H9 (cell line): ENCODE results near the gene MRPL23. TPM values are rescaled to one million over a fixed set of nuclear protein-coding genes. Genes with fewer than 3 reads are reported as not detected.

ENCODE experiments used
- DNase-seq: peaks from one replicate; pipeline ENCODE4 v3.0.0-alpha.2; 2017
- H2AFZ ChIP-seq: one replicate; pipeline ENCODE4 v1.6.1; 2013; ENCODE audit warnings: mild to moderate bottlenecking, low read length, control low read depth, moderate library complexity
- H2AK5ac ChIP-seq: 2 replicates; pipeline ENCODE4 v1.6.1; 2013; ENCODE audit warnings: low read length, control low read depth, mixed read lengths; ENCODE audit not compliant: insufficient read length
- H2BK120ac ChIP-seq: one replicate; pipeline ENCODE4 v1.6.1; 2013; ENCODE audit warnings: low read depth, mild to moderate bottlenecking, low read length, control low read depth, inconsistent platforms; ENCODE audit not compliant: poor library complexity, severe bottlenecking
- H2BK12ac ChIP-seq: 2 replicates; pipeline ENCODE4 v1.6.1; 2013; ENCODE audit warnings: low read length, control low read depth, mixed read lengths, low read depth; ENCODE audit not compliant: insufficient read length
- H2BK15ac ChIP-seq: 2 replicates; pipeline ENCODE4 v1.6.1; 2013; ENCODE audit warnings: low read depth, low read length, control low read depth
- H2BK20ac ChIP-seq: one replicate; pipeline ENCODE4 v1.6.1; 2013; ENCODE audit warnings: low read depth, mild to moderate bottlenecking, low read length, control low read depth, inconsistent platforms; ENCODE audit not compliant: poor library complexity, severe bottlenecking
- H2BK5ac ChIP-seq: 2 replicates; pipeline ENCODE4 v1.6.1; 2013; ENCODE audit warnings: low read length, control low read depth, mixed read lengths; ENCODE audit not compliant: insufficient read length
- H3K14ac ChIP-seq: 2 replicates; pipeline ENCODE4 v1.6.1; 2013; ENCODE audit warnings: low read length, control low read depth; ENCODE audit not compliant: insufficient read depth
- H3K18ac ChIP-seq: 2 replicates; pipeline ENCODE4 v1.6.1; 2013; ENCODE audit warnings: low read depth, mild to moderate bottlenecking, mixed read lengths, low read length, control low read depth; ENCODE audit not compliant: insufficient read length
- H3K23ac ChIP-seq: 2 replicates; pipeline ENCODE4 v1.6.1; 2013; ENCODE audit warnings: low read length, control low read depth, mixed read lengths, low read depth; ENCODE audit not compliant: insufficient read length
- H3K23me2 ChIP-seq: 2 replicates; pipeline ENCODE4 v1.6.1; 2013; ENCODE audit warnings: low read depth, mild to moderate bottlenecking, mixed read lengths, low read length, control low read depth; ENCODE audit not compliant: insufficient read length, poor library complexity, severe bottlenecking
- H3K27ac ChIP-seq: 2 replicates; pipeline ENCODE4 v1.5.1; 2013; ENCODE audit warnings: low read length, control low read depth, mixed read lengths, low read depth; ENCODE audit not compliant: insufficient read length
- H3K27me3 ChIP-seq: 2 replicates; pipeline ENCODE4 v1.6.1; 2013; ENCODE audit warnings: low read length, control low read depth, inconsistent platforms; ENCODE audit not compliant: insufficient read depth
- H3K4ac ChIP-seq: 2 replicates; pipeline ENCODE4 v1.6.1; 2013; ENCODE audit warnings: low read depth, mild to moderate bottlenecking, control low read depth, inconsistent platforms, low read length, moderate library complexity
- H3K4me1 ChIP-seq: 2 replicates; pipeline ENCODE4 v1.6.1; 2013; ENCODE audit warnings: low read length, control low read depth, inconsistent platforms; ENCODE audit not compliant: insufficient read depth
- H3K4me2 ChIP-seq: 2 replicates; pipeline ENCODE4 v1.6.1; 2013; ENCODE audit warnings: low read length, control low read depth, mixed read lengths; ENCODE audit not compliant: insufficient read length, insufficient read depth
- H3K56ac ChIP-seq: 2 replicates; pipeline ENCODE4 v1.6.1; 2013; ENCODE audit warnings: low read depth, mild to moderate bottlenecking, mixed read lengths, low read length, control low read depth; ENCODE audit not compliant: insufficient read length
- H3K79me1 ChIP-seq: 2 replicates; pipeline ENCODE4 v1.6.1; 2013; ENCODE audit warnings: low read depth, mild to moderate bottlenecking, moderate library complexity, low read length, control low read depth, inconsistent platforms; ENCODE audit not compliant: insufficient read depth, poor library complexity, severe bottlenecking
- H3K79me2 ChIP-seq: 2 replicates; pipeline ENCODE4 v1.6.1; 2013; ENCODE audit warnings: low read length, control low read depth, inconsistent platforms; ENCODE audit not compliant: insufficient read depth
- H3K9ac ChIP-seq: 2 replicates; pipeline ENCODE4 v1.6.1; 2013; ENCODE audit warnings: low read length, control low read depth, mixed read lengths; ENCODE audit not compliant: insufficient read length; ENCODE audit errors: extremely low read depth
- H3K9me3 ChIP-seq: one replicate; pipeline ENCODE4 v1.6.1; 2013; ENCODE audit warnings: low read depth, low read length, inconsistent platforms; ENCODE audit not compliant: control insufficient read depth
- H3T11ph ChIP-seq: one replicate; pipeline ENCODE4 v1.6.1; 2013; ENCODE audit warnings: mild to moderate bottlenecking, low read length, control low read depth, inconsistent platforms
- H4K20me1 ChIP-seq: one replicate; pipeline ENCODE4 v1.6.1; 2013; ENCODE audit not compliant: control insufficient read depth, insufficient read length, insufficient read depth
- H4K5ac ChIP-seq: 2 replicates; pipeline ENCODE4 v1.6.1; 2013; ENCODE audit warnings: low read depth, mild to moderate bottlenecking, mixed read lengths, low read length, control low read depth; ENCODE audit not compliant: insufficient read length
- H4K8ac ChIP-seq: replicated peaks from 2 replicates; pipeline ENCODE4 v1.6.1; 2013; ENCODE audit warnings: low read length, control low read depth, mixed read lengths, low read depth; ENCODE audit not compliant: insufficient read length
- H4K91ac ChIP-seq: 2 replicates; pipeline ENCODE4 v1.6.1; 2013; ENCODE audit warnings: low read depth, mild to moderate bottlenecking, moderate library complexity, mixed read lengths, low read length, control low read depth; ENCODE audit not compliant: insufficient read length
- H3K27ac Mint-ChIP-seq, 3 experiments: 2 replicates in 2 of 3; 3 replicates in 1 of 3; pipeline ENCODE4 v1.8.0; 2020 to 2021; ENCODE audit warnings: mixed read lengths in 3 of 3, mild to moderate bottlenecking in 1 of 3, moderate library complexity in 1 of 3
- H3K27me3 Mint-ChIP-seq: 2 replicates; pipeline ENCODE4 v1.8.0; 2021; ENCODE audit warnings: low read depth, mild to moderate bottlenecking, moderate library complexity, mixed read lengths
- H3K36me3 Mint-ChIP-seq, 3 experiments: 2 replicates in 2 of 3; 3 replicates in 1 of 3; pipeline ENCODE4 v1.8.0; 2020 to 2021; ENCODE audit warnings: low read depth in 3 of 3, mixed read lengths in 3 of 3; ENCODE audit not compliant: insufficient read depth in 1 of 3
- H3K4me1 Mint-ChIP-seq, 2 experiments: 2 replicates each; pipeline ENCODE4 v1.8.0; 2020; ENCODE audit warnings: mixed read lengths in 2 of 2
- H3K4me3 Mint-ChIP-seq, 2 experiments: 2 replicates in 1 of 2; 3 replicates in 1 of 2; pipeline ENCODE4 v1.8.0; 2020 to 2021; ENCODE audit warnings: mild to moderate bottlenecking in 2 of 2, mixed read lengths in 2 of 2, moderate library complexity in 1 of 2
- H3K9me3 Mint-ChIP-seq, 2 experiments: 2 replicates in 1 of 2; 3 replicates in 1 of 2; pipeline ENCODE4 v1.8.0; 2020; ENCODE audit warnings: mild to moderate bottlenecking in 2 of 2, mixed read lengths in 2 of 2, moderate library complexity in 1 of 2
- CTCF ChIP-seq: fragments of 200-600 bp; sonication (generic); conservative IDR thresholded peaks from 3 replicates; pipeline ENCODE4 v1.8.0; 2021; ENCODE audit warnings: antibody characterized with exemption, mild to moderate bottlenecking
- whole genome bisulfite sequencing: extraction: QIAGEN DNeasy Blood & Tissue Kit; methylation state at CpG from one replicate; pipeline ENCODE4 v1.1.7; 2013; ENCODE audit warnings: missing lambda C conversion rate, low lambda C conversion rate, mixed read lengths; ENCODE audit not compliant: insufficient read length; ENCODE audit errors: extremely low coverage; 5-methylcytosine and 5-hydroxymethylcytosine counted together
- total RNA-seq: library from RNA; stranded (reverse); gene quantifications from 2 replicates; pipeline ENCODE4 v1.2.1, GENCODE V29; 2021

Gene MRPL23
- total RNA-seq, 1 experiment from 2014 or later, result 67.3 TPM

GRCh38 chr11:1978720-1979473 lies 31.8 kb downstream of the MRPL23 start:
- Histone ChIP-seq H2BK12ac (no peak overlapping the region), H3K4me2 (no peak overlapping the region), H2BK5ac (no peak overlapping the region), H3K14ac (no peak overlapping the region), H3K18ac (no peak overlapping the region), H4K91ac (no peak overlapping the region), H3K9me3 (no peaks in the 10 kb centered on the region), H2BK15ac (no peak overlapping the region), H3K4me1 (no peaks in the 10 kb centered on the region), H2AK5ac (no peak overlapping the region), H3K79me1 (no peaks in the 10 kb centered on the region), H3K4ac (no peak overlapping the region), H2BK120ac (no peak overlapping the region), H3K9ac (no peak overlapping the region), H4K5ac (no peak overlapping the region), H3K27me3 (no peaks in the 10 kb centered on the region), H4K20me1 (no peaks in the 10 kb centered on the region), H2BK20ac (no peak overlapping the region), H3K56ac (no peak overlapping the region), H3K23me2 (no peaks in the 10 kb centered on the region), H3T11ph (no peak overlapping the region), H3K27ac (no peak overlapping the region), H3K23ac (no peak overlapping the region), H2AFZ (no peak overlapping the region), H3K79me2 (no peaks in the 10 kb centered on the region), H4K8ac (no peak overlapping the region)
- H3K36me3 Mint-ChIP-seq, result no peaks in the 10 kb centered on the region
- WGBS, result no CpG with 5 or more reads among the region's 26 CpGs
- H3K27me3 Mint-ChIP-seq, result no peaks in the 10 kb centered on the region
- TF ChIP-seq CTCF, result no peak
- H3K27ac Mint-ChIP-seq, result no peak overlapping the region
- no peaks in the 10 kb centered on the region for H3K4me1 Mint-ChIP-seq
- H3K4me3 Mint-ChIP-seq, result no peak overlapping the region
- no peaks in the 10 kb centered on the region for H3K9me3 Mint-ChIP-seq
- DNase-seq, result no peak
